NCI-H446 (cell line): Measurements from ENCODE around the gene SUPT20HL2.
"Not testable (repeated sequence)": the region's sequence is repeated elsewhere in the genome, so short reads cannot be mapped to it uniquely, and the experiment has no call there.

Experiments used
- DNase-seq, 2 experiments: peaks; one replicate each; lab custom pipeline; 2025; lab: John Stamatoyannopoulos, UW

Gene SUPT20HL2

DNA sequence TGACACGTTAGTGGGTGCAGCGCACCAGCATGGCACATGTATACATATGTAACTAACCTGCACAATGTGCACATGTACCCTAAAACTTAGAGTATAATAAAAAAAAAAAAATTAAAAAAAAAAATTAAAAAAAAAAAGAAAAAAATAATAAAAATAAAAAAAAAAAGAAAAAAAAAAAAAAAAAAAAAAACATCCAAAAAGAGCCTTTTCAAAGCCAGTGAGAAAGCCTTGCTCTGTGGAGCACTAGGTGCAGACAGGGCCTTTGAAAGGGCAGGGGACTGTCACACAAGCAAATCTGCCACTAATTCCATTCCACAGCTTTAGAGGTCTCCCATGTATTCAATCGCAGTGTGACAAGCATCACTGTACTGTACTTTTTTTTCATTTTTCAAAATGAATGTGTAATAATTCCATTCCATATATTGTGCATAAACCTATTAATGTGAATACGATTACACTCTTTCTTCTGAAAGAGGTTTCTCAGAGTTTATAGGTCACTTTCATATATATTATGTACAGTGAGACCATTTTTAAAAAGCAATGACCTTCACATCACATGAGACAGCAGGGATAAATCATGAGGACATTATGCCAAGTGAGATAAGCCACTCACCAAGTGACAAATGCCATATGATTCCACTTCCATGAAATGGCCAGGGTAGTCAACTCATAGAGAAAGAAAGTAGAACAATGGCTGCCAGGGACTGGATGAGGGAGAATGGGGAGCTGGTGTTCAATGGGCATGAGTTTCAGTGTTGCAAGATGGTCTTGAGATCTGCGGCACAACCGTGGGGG lies 4.1 kb downstream of the SUPT20HL2 start:
- not testable (repeated sequence) for DNase-seq

DNA sequence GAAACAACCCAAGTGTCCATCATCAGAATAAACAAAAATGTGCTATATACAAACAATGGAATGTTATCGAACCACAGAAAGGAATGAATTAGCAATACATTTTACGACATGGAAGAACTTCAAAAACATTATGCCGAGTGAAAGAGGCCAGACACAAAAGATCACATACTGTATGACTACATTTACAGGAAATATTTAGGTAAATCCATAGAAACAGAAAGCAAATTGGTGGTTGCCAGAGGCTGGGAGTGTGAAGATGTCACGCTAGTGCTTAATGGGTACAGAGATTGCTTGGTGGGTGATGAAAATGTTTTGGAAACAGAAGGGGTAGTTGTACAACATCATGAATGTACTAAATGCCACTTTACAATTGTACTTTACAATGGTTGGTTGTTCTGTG lies 5.1 kb downstream of the SUPT20HL2 start:
- DNase-seq: not testable (repeated sequence)

DNA sequence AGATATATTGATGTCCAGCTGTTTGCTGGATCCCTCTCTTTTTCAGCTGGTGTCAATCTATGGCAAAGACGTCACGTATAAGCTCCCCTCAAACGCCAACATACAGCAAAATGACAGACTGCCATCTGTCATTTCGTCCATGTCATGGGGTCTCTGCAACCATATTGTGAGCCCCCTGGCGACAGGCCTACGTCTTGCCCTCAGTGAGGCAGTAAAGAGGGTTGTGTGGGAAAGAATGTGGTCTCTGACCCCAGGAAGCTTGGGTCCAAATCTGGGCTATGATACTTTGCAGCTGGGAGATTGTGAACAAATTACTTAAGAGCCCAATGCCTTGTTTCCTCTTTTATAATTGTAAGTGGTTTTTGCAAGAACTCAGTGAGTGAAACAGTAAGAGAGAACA lies 7.4 kb downstream of the SUPT20HL2 start:
- no peak for DNase-seq

DNA sequence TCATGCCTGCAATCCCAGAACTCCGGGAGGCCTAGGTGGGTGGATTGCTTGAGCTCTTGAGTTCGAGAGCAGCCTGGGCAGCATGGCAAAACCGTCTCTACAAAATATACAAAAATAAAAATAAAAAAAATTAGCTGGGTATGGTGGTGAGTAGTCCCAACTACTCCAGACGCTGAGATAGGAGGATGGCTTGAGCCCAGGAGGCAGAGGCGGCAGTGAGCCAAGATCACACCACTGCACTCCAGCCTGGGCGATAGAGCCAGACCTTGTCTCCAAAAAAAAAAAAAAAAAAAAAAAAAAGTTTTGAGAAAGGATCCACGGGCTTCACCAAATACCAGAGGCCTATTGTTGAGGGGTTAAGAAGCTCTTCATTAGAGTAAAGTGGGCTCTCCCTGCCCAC lies 8.0 kb downstream of the SUPT20HL2 start:
- no peak for DNase-seq

DNA sequence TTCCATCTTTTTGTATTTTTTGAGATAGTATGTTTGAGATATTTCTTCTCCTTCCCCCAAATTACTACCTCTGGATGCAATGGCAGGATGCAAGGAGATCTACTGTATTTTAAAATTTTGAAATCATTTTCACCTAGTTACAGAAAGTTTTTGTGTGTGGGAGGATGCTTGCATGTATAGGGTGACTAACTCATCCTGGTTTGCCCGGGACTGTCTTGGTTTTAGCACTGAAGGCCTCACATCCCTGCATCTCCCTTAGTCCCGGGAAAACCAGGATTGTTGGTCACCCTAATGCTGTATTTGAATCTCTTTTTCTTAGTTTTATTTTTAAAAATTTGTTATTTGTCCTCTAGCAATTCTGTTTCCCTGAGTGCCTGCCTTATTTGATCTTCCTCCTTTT lies 12.1 kb downstream of the SUPT20HL2 start:
- DNase-seq: no peak

DNA sequence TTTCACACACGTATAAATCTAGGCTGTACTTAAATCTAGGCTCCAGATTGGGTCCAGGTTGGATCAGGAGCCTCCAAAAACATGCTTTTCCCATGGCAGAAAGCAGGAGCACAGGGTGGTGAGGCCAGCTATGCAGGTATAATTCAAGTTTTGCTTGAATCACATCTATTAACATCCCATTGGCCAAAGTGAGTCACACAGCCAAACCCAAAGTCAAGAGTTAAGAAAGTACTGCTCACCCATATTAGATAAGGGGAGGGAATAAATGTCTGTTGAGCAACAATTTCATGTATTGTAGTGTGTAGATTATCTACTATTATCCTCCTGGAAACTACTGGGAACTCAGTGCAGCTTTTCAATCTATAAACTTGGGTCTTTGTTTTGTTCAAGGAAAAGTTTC lies 12.8 kb downstream of the SUPT20HL2 start:
- DNase-seq: no peak

DNA sequence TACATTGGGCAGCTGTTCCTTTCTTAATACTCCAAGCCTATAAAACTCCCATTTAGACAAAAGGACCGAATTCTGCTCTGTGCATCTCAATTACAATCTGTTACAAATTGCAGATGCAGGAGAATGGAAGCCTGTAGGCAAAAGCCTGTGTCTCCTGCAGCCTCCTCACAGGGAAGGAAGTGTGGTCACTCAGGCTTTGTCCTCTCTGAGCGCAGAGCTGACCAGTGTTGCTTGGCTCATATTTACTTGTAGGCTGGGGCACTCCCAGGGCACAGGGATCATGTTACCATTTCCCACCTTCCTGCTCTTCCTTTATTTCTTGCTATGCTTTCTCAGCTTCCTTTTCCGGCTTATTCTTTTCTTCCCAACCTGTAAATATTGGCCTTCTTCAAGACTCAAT lies 15.7 kb downstream of the SUPT20HL2 start:
- no peak for DNase-seq

DNA sequence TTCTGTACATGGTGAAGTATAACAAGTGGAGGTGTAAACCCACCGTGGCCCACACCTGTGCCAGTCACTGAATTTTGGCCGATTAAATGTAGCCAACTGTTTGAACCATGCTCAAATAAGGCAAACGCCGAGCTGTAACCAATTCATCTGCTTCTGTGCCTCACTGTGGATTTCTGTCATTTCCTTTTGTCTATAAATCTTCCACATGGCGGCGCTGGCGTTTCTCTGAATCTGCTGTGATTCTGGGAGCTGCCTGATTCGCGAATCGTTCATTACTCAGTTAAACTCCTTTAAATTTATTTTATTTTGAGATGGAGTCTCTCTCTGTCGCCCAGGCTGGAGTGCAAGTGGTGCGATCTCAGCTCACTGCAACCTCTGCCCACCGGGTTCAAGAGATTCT lies 19.2 kb downstream of the SUPT20HL2 start:
- no peak for DNase-seq

DNA sequence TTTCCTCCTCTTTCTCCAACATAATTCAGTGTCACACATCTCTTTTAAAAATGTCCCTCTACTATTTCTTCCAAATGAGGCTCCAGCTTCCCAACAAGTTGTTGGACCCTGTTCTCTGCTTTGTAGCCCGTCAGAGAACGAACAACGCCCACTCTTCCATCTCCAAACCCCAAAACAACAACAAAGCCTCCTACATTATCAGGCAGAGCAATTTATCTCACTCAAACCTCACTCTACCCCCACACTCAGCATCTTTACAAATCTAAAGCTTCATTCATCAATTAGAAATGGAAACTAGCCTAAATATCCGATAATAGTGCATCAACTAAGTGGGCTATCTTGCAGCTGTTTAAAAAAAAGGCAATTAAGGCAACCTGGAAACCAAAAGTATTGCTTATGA lies 20.5 kb downstream of the SUPT20HL2 start:
- DNase-seq: no peak

DNA sequence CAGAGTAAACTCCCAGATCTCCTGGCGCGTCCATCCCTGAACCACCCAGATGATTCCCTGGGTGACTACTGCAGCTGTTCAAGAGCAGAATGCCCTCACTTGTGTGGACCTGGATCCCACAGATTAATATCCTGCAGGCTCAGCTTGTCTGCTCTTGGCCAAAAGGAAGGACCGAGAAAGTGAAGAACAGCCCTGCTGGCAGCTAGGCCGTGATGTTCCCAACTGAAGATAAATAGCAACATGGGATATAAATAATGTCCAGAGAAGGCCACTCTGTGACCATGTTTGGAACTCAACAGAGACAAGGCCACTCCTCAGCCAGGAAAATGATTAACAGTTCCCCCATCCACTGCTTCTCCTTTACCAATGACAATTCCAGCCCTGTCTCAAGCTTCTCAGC lies 21.5 kb downstream of the SUPT20HL2 start:
- DNase-seq: no peak

DNA sequence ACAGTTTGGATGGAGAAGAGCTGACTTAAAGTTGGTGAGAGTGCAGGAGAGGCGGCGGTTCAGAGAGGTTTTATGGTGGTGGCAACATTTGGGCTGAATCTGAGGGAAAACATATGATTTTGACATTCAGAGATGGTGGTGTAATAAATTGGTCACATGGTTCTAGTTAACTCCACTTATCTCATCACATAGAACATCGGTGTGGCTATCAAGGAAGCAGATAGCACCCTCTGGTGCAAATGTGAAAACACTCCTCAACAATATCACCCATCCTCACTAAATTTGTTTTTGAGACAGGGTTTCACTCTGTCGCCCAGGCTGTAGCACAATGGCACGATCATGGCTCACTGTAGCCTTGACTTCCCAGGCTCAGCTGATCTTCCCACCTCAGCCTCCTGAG lies 28.8 kb downstream of the SUPT20HL2 start:
- DNase-seq: no peak

DNA sequence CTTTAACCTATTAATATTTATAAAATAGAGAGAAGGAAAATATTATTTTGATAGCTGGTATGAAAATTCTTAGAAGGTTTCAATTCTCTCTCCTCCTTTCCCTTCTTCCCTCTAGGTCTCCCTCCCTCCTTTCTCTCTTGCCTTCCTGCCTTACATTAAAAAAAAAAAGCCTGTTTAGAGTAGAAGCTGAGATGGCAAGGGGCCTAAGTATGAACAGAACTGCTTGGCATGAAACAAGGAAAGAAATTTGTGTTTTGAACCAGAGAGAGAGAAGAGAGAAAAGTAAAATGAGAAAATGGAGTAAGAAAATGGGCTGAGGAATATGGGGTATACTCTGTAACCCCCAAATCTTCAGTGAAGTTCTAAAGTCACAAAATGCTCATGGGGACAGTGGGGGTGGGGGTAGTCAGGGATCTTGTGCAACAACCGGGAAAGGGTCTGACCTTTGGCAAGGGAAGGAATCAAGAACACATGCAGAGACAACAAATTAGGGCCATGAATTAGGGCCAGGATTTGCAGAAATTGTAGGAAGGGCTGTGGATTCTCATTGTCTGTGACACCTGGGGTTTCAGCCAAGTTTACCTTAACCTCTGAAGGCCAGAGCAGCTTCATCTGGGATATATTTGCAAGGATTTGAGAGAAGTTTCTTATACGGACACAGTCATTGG lies 30.6 kb downstream of the SUPT20HL2 start:
- DNase-seq: no peak

DNA sequence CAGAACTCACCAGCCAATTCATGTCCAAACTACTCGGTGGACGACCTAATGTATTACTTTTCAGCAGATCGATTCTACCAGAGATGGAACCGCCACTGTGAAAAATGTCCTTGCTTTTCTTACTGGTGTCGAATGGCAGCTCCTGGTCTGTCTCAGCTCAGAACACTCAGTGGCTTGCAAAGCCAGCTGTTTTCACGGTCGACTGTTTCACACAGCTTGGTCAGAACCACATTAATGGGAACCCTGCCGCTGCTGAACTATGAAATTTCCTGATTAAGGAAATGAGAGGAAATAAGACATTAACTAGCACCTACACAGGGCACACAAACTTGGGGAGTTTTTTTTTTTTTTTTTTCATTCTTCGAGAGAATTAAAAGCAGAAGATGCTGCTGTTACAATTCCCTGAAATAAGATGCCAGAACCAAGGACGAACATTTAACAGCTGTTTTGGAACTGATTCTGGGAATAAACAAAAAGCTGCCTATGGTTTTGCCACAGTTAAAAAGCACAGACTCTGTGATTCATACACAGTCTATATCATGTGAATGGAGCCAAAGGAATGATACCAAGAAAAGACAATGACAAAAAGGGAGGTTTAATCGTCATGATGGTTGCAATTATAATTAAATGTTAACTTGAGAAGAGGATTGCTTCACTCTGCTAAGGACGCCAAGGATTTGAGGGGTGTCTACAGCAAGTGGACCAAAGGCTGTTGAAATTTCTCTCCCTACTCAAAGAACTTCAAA lies 31.3 kb downstream of the SUPT20HL2 start:
- no peak for DNase-seq

DNA sequence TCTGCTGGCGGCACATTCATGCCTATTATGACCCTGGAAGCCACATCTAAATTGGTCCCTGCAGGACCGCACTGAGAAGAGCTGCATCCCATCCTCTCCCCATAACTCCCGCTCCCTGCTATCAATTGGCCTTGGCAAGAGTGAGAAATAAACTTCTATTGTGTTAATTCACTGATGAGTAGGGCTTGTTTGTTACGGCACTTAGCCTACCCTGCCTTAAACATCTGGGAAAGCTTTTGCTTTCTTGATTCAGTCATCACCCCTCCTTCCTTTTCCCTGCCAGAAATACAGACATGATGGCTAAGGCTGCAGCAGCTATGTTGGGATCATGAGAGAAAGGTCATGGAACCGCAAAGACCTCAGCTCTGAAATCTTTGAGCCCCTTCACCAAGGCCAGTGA lies 36.5 kb downstream of the SUPT20HL2 start:
- no peak for DNase-seq

DNA sequence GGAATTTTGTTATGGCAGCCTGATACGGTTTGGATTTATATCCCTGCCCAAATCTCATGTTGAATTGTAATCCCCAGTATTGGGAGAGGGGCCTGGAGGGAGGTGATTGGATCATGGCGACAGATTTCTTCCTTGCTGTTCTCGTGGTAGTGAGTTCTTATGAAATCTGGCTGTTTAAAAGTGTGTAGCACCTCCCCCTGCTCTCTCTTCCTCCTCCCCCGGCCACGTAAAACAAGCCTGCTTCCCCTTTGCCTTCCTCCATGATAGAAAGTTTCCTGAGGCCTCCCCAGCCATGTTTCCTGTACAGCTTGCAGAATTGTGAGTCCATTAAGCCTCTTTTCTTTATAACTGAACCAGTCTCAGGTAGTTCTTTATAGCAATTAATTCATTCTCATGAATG lies 37.9 kb downstream of the SUPT20HL2 start:
- DNase-seq: no peak

DNA sequence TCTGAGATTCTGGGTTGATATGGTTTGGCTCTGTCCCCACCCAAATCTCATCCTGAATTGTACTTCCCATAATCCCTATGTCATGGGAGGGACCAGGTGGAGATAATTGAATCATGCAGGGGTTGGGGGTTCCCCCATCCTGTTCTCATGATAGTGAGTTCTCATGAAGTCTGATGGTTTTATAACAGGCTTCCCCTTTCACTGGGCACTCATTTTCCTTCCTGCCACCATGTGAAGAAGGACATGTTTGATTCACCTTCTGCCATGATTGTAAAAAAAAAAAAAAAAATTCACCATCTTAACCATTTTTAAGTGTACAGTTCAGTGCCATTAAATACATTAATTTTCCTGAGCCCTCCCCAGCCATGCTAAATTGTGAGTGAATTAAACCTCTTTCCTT lies 42.6 kb downstream of the SUPT20HL2 start:
- no peak for DNase-seq

DNA sequence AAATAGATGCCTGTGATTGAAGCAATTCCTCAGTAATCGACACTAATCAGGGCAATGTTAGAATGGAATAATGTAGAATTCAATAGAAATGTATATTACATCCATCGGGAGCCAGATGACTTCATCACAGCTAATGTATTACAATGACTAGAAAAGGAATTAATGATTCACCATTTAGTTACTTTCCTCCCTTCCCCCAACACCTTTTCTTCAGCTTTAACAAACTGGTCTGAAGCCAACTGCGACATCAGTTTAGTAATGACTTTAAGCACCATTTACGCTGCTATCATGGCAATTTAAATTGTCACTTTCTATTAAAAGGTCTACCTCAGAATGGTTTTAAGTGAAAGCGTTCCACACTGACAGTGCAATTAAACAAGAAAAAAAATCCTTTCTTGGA lies 45.1 kb downstream of the SUPT20HL2 start:
- no peak for DNase-seq

DNA sequence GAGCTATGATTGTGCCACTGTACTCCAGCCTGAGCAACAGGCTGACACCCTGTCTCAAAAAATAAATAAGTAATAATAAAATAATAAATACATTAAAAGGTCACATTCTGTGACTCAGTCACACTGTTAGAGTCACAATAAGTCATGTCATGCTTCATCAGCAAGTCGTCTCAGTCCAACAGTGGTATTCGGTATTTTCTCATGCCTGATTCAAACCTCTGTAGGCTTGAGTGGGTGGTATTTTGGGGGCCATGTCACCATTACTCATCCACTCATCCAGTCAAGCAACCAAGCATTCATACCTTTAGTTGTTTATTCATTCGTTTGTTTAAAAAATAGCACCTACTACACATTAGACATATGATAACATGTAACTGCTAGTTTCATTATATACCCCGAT lies 46.9 kb downstream of the SUPT20HL2 start:
- no peak for DNase-seq

DNA sequence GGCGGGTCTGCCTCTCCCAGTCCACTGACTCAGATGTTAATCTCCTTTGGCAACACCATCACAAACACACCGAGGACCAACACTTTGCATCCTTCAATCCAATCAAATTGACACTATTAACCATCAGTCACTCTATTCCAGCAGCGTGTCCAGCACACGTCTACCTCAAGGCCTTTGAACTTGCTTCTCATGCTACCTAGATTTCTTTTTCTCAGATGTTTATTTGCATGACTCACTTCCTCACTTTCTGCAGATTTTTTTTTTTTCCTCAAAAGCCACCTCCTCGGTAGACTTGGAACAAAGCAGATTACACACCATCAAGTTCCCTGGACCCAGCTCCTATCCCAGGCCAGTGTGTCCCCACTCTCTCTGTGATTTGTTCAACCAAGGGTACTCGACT lies 49.5 kb downstream of the SUPT20HL2 start:
- DNase-seq: no peak

DNA sequence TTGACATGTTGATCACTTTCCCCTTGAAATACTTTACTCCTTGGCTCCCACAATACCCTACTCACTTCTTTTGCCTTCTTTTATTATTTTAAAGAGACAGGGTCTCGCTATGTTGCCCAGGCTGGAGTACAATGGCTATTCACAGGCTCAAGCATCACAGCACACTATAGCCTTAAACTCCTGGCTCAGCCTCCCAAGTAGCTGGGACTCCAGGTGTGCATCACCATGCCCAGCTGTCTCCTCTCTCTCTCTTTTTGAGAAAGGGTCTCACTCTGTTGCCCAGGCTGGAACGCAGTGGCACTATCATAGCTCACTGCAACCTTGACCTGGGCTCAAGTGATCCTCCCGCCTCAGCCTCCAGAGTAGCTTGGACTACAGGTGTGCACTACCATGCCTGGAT lies 51.6 kb downstream of the SUPT20HL2 start:
- no peak for DNase-seq
